K562 (cell line): ENCODE measurements around the gene CCSER1. TPM values are rescaled to one million over a fixed set of nuclear protein-coding genes. Genes with fewer than 3 reads are reported as not detected.

Experiments
- ATAC-seq: fragments of 200-7000 bp; cut with Tn5 transposase; 3 replicates; pipeline ENCODE4 v1.9.1; 2020; ENCODE audit warnings: moderate library complexity
- BruUV-seq: library from RNA; stranded (reverse); fragments of 400-500 nt; replicated peaks from 2 replicates; lab custom pipeline; 2021; lab: Mats Ljungman, UMichigan
- CTCF ChIA-PET: fragments of 300-600 bp; formaldehyde crosslinking; extraction: SDS; loops from one replicate; lab custom pipeline; 2021; ENCODE audit warnings: low intra/inter-chr PET ratio; lab: Yijun Ruan, JAX
- POLR2A ChIA-PET: fragments of 300-600, 350-650 bp; sonication (Branson Sonifier 250); formaldehyde crosslinking; extraction: SDS; loops from one replicate; lab custom pipeline; 2021; ENCODE audit warnings: antibody characterized with exemption, inconsistent platforms; lab: Yijun Ruan, JAX
- DNase-seq, 4 experiments: peaks; one replicate each; pipeline versions ENCODE4 v3.0.0 to v3.0.0-alpha.2; 2011 to 2018; ENCODE audit warnings: low spot score in 3 of 4, mixed read lengths in 3 of 4; ENCODE audit errors: extremely low read depth in 1 of 4
- FAIRE-seq: peaks from 2 replicates; lab custom pipeline; 2011; peaks lifted over from hg19 to GRCh38; lab: Jason Lieb, UNC
- H2AFZ ChIP-seq: 2 replicates; pipeline ENCODE4 v1.6.0; 2011; ENCODE audit warnings: low read depth, low read length, control low read depth, inconsistent platforms
- H3K27ac ChIP-seq: fragments of 200-600 bp; 3 replicates; pipeline ENCODE4 v1.8.0; 2011; ENCODE audit warnings: low read depth, mild to moderate bottlenecking, control low read depth, inconsistent platforms, low read length, moderate library complexity, mixed read lengths; ENCODE audit errors: extremely low read depth
- H3K27me3 ChIP-seq, 2 experiments: fragments of 300-600 bp in 1 of 2; 2 replicates in 1 of 2; 3 replicates in 1 of 2; pipeline versions ENCODE4 v1.6.0 to v1.8.0; 2011; ENCODE audit warnings: inconsistent platforms in 2 of 2, low read length in 2 of 2, mild to moderate bottlenecking in 1 of 2, mixed read lengths in 1 of 2, moderate library complexity in 1 of 2; ENCODE audit not compliant: control insufficient read depth in 2 of 2, insufficient read depth in 2 of 2
- H3K36me3 ChIP-seq: fragments of 300-600 bp; 3 replicates; pipeline ENCODE4 v1.8.0; 2011; ENCODE audit warnings: mild to moderate bottlenecking, low read length, inconsistent platforms; ENCODE audit not compliant: control insufficient read depth, insufficient read depth
- H3K4me1 ChIP-seq, 2 experiments: fragments of 200-600 bp in 1 of 2; replicated peaks in 1 of 2; 2 replicates in 1 of 2; 3 replicates in 1 of 2; pipeline versions ENCODE4 v1.5.1 to v1.8.0; 2011; ENCODE audit warnings: inconsistent platforms in 2 of 2, low read length in 2 of 2, mild to moderate bottlenecking in 1 of 2, mixed read lengths in 1 of 2, moderate library complexity in 1 of 2; ENCODE audit not compliant: control insufficient read depth in 2 of 2, insufficient read depth in 2 of 2
- H3K4me2 ChIP-seq: 2 replicates; pipeline ENCODE4 v1.6.1; 2011; ENCODE audit warnings: low read length, control low read depth, inconsistent platforms, mixed read lengths; ENCODE audit not compliant: insufficient read depth
- H3K4me3 ChIP-seq: fragments of 200-600 bp; sonication (generic), shearing (Covaris generic); 2 replicates; pipeline ENCODE4 v1.5.1; 2016; ENCODE audit warnings: control low read depth, inconsistent platforms
- H3K79me2 ChIP-seq: fragments of 200-600 bp; 3 replicates; pipeline ENCODE4 v1.8.0; 2011; ENCODE audit warnings: low read length, inconsistent platforms; ENCODE audit not compliant: control insufficient read depth, insufficient read depth
- H3K9ac ChIP-seq, 2 experiments: 2 replicates each; pipeline versions ENCODE4 v1.6.0 to v1.6.1; 2011; ENCODE audit warnings: low read depth in 2 of 2, low read length in 2 of 2, control low read depth in 1 of 2, inconsistent platforms in 1 of 2, mild to moderate bottlenecking in 1 of 2, mixed read lengths in 1 of 2; ENCODE audit not compliant: insufficient read depth in 1 of 2
- H3K9me1 ChIP-seq: one replicate; pipeline ENCODE4 v1.6.0; 2011; ENCODE audit warnings: inconsistent platforms, mild to moderate bottlenecking, low read length, moderate library complexity; ENCODE audit not compliant: control insufficient read depth, insufficient read depth
- H3K9me3 ChIP-seq: replicated peaks from 2 replicates; pipeline ENCODE4 v1.5.1; 2011; ENCODE audit warnings: low read depth, low read length, inconsistent platforms; ENCODE audit not compliant: control insufficient read depth, insufficient read depth
- H4K20me1 ChIP-seq: replicated peaks from 2 replicates; pipeline ENCODE4 v1.6.1; 2011; ENCODE audit warnings: low read length, inconsistent platforms, mixed read lengths; ENCODE audit not compliant: control insufficient read depth, insufficient read depth
- C11orf30 ChIP-seq: fragments of 450-650 bp; IDR thresholded peaks from 2 replicates; pipeline ENCODE4 v1.6.1; 2016; ENCODE audit warnings: low read depth, mild to moderate bottlenecking
- GATAD2A ChIP-seq: fragments of 450-650 bp; IDR thresholded peaks from 2 replicates; pipeline ENCODE4 v1.6.1; 2017
- JUN ChIP-seq, 2 experiments: sonication (generic) in 1 of 2; formaldehyde crosslinking in 1 of 2; IDR thresholded peaks; 2 replicates each; pipeline versions ENCODE4 v1.6.1 to v1.8.0; 2012 to 2022; ENCODE audit warnings: borderline replicate concordance in 2 of 2, mild to moderate bottlenecking in 2 of 2, improper control_type of control experiment in 1 of 2, low read depth in 1 of 2, low read length in 1 of 2, missing genetic modification reagents in 1 of 2
- JUND ChIP-seq, 2 experiments: IDR thresholded peaks; 2 replicates in 1 of 2; 3 replicates in 1 of 2; pipeline ENCODE4 v1.6.1; 2011; ENCODE audit warnings: borderline replicate concordance in 2 of 2, low read depth in 2 of 2, low read length in 2 of 2, improper control_type of control experiment in 1 of 2, missing biosample characterization in 1 of 2, missing genetic modification characterization in 1 of 2, missing genetic modification reagents in 1 of 2
- MAFF ChIP-seq: IDR thresholded peaks from 2 replicates; pipeline ENCODE4 v1.6.1; 2012; ENCODE audit warnings: low read length, improper control_type of control experiment
- MAFG ChIP-seq: fragments of 450-650 bp; conservative IDR thresholded peaks from 2 replicates; pipeline ENCODE4 v1.6.1; 2016; ENCODE audit warnings: missing genetic modification characterization, missing compliant biosample characterization
- NR2F6 ChIP-seq: fragments of 450-650 bp; formaldehyde crosslinking; IDR thresholded peaks from 2 replicates; pipeline ENCODE4 v1.4.0; 2020; ENCODE audit warnings: mild to moderate bottlenecking
- SRSF1 ChIP-seq: fragments of 200-400 bp; formaldehyde crosslinking; IDR thresholded peaks from 2 replicates; pipeline ENCODE4 v1.6.1; 2017; ENCODE audit warnings: mild to moderate bottlenecking, low read depth, low read length, moderate library complexity
- ZNF12 ChIP-seq: sonication (generic); formaldehyde crosslinking; IDR thresholded peaks from 2 replicates; pipeline ENCODE4 v1.4.0; 2020; ENCODE audit warnings: mild to moderate bottlenecking, missing genetic modification reagents
- ZNF316 ChIP-seq: fragments of 450-650 bp; IDR thresholded peaks from 2 replicates; pipeline ENCODE4 v1.6.1; 2016
- WGBS: fragments of 100-300 bp; shearing (Covaris generic); methylation state at CpG from one replicate; pipeline ENCODE4 v1.1.6; 2016; ENCODE audit warnings: low coverage, mixed read lengths; ENCODE audit not compliant: insufficient coverage; ENCODE audit errors: missing lambda C conversion rate; 5-methylcytosine and 5-hydroxymethylcytosine counted together
- in situ Hi-C: fragments of 300-500 bp; cut with MboI; formaldehyde crosslinking; loops from 4 replicates; pipeline ENCODE4 v1.15.0; 2018; ENCODE audit warnings: inconsistent platforms, mixed read lengths
- intact Hi-C: fragments of 100-400 bp; cut with micrococcal nuclease; formaldehyde crosslinking; loops from 2 replicates; pipeline ENCODE4 v1.14.2; 2022
- polyA plus RNA-seq, 8 experiments: library from polyadenylated mRNA; depleted of rRNA in 4 of 8; stranded (reverse) in 5 of 8; unstranded in 3 of 8; fragments of >200 nt; fragmentation: Nextera tagmentation in 2 of 8; fragmentation: Illumina TruSeq in 1 of 8; extraction: Ambion mirVana in 2 of 8; extraction: Trizol in 1 of 8; gene quantifications; 2 replicates each; pipeline versions ENCODE4 v1.2.1 to v1.2.3, GENCODE V29; 2011 to 2014; ENCODE audit warnings: inconsistent platforms in 1 of 8, missing spikeins in 1 of 8
- total RNA-seq, 7 experiments: library from RNA; depleted of rRNA in 6 of 7; stranded (reverse); fragments of >200 nt in 6 of 7; fragmentation: Illumina TruSeq in 2 of 7; extraction: Trizol in 2 of 7; gene quantifications; 2 replicates each; pipeline versions ENCODE4 v1.2.1 to v1.2.3, GENCODE V29; 2011 to 2021; ENCODE audit warnings: low replicate concordance in 1 of 7

The CCSER1 gene
- total and polyA plus RNA-seq, 9 of the 15 experiments (the other 6 are each of a cell fraction or from before 2014, with no cell fraction given): not detected

- BruUV-seq: no TSS peak
- CTCF ChIA-PET: no interaction called here
- no peak overlapping the region for H2AFZ ChIP-seq
Observed at GRCh38 chr4:91025241-91026148, 898.3 kb downstream of the CCSER1 start.

DNA sequence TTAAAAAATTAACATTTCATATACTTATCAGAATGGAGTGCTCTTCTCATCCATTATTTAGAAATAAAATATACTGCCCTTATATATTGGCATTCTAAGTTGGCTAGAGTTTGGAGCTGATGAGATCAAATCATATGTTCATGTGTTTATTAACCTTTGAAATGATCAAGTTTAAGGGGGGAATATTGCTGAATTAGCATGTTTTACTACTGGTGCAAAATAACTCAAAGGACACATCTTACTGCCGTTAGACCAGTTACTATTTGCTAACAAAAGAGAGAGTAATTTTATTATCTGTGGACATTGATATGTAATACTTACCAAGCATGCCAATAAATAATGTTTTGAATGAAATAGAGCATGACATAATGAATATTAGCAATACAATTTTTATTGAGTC lies 901.0 kb downstream of the CCSER1 start:
- Histone ChIP-seq H3K79me2 (no peaks in the 10 kb centered on the region), H3K9ac (no peak overlapping the region), H3K4me3 (no peak overlapping the region), H3K4me2 (no peak overlapping the region), H3K27me3 (no peaks in the 10 kb centered on the region), H3K4me1 (no peaks in the 10 kb centered on the region), H3K27ac (no peak overlapping the region), H3K36me3 (no peaks in the 10 kb centered on the region), H2AFZ (no peak overlapping the region), H3K9me3 (no peaks in the 10 kb centered on the region), H4K20me1 (no peaks in the 10 kb centered on the region), H3K9me1 (no peaks in the 10 kb centered on the region)
- FAIRE-seq (no peak), DNase-seq (no peak), ATAC-seq (no peak)
- WGBS: 0% methylated on average over 1 of the region's 1 CpG
- in situ Hi-C loops (no loop called here), intact Hi-C loops (no loop called here)
- CTCF ChIA-PET: no interaction called here
- POLR2A ChIA-PET: interaction anchor here (0.8 kb wide), 1 partner anchor 16 kb away, joined by 3 read pairs; no protein-coding TSS in a partner anchor
- no TSS peak for BruUV-seq
- TF ChIP-seq ZNF12 (no peak), JUND (IDR thresholded peaks at IDR 0.05; ENCODE audit: borderline replicate concordance, low read depth, low read length) (no peak), JUND (tag; IDR thresholded peaks at IDR 0.05; ENCODE audit: borderline replicate concordance, low read depth, low read length) (no peak), JUN (IDR thresholded peaks at IDR 0.05; ENCODE audit: borderline replicate concordance, low read depth, low read length) (no peak), JUN (CRISPR knock-in tag; IDR thresholded peaks at IDR 0.05; ENCODE audit: borderline replicate concordance) (no peak), MAFG (peak; percentile 36), C11orf30 (peak; percentile 29; the same call in 1 of the 2 replicates), ZNF316 (peak; percentile 54; the same call in 1 of the 2 replicates), MAFF (peak; percentile 31; the same call in 1 of the 2 replicates), GATAD2A (no peak)
- TF ChIP-seq, all 486 proteins: peak for 4

More at GRCh38 chr4:91025241-91026148, 898.3 kb downstream of the CCSER1 start:
- Histone ChIP-seq H3K79me2 (no peaks in the 10 kb centered on the region), H3K36me3 (no peaks in the 10 kb centered on the region), H4K20me1 (no peaks in the 10 kb centered on the region), H3K9me3 (no peaks in the 10 kb centered on the region), H3K27me3 (no peaks in the 10 kb centered on the region), H3K27ac (no peak overlapping the region), H3K4me1 (no peaks in the 10 kb centered on the region), H3K4me3 (no peak overlapping the region), H3K4me2 (no peak overlapping the region), H3K9me1 (no peaks in the 10 kb centered on the region), H3K9ac (no peak overlapping the region)
- no peak for DNase-seq
- ATAC-seq: no peak
- in situ Hi-C loops (no loop called here), intact Hi-C loops (no loop called here)
- no peak for FAIRE-seq
- no peak for TF ChIP-seq NR2F6 (CRISPR knock-in tag)
- TF ChIP-seq SRSF1: no peak
- POLR2A ChIA-PET: no interaction called here
